KMS-11 (cell line): ENCODE measurements around the gene M1AP.

Experiments used
- H2AFZ ChIP-seq: fragments of 200-600 bp; sonication (generic); 2 replicates; pipeline ENCODE4 v1.6.1; 2016; ENCODE audit warnings: antibody characterized with exemption, mixed run types, low read depth
- H3K27ac ChIP-seq: fragments of 200-600 bp; sonication (generic); 2 replicates; pipeline ENCODE4 v1.6.1; 2016; ENCODE audit warnings: mild to moderate bottlenecking, mixed run types
- H3K27me3 ChIP-seq: fragments of 200-600 bp; sonication (generic); 2 replicates; pipeline ENCODE4 v1.6.1; 2017; ENCODE audit warnings: mild to moderate bottlenecking, low read depth, mixed run types, moderate library complexity; ENCODE audit not compliant: insufficient read depth
- H3K36me3 ChIP-seq: fragments of 200-600 bp; sonication (generic); 2 replicates; pipeline ENCODE4 v1.6.1; 2017; ENCODE audit warnings: mild to moderate bottlenecking, mixed run types; ENCODE audit not compliant: insufficient read depth
- H3K4me1 ChIP-seq: fragments of 200-600 bp; sonication (generic); 2 replicates; pipeline ENCODE4 v1.6.1; 2016; ENCODE audit warnings: mild to moderate bottlenecking, low read depth, mixed run types; ENCODE audit not compliant: poor library complexity, severe bottlenecking
- H3K4me2 ChIP-seq: fragments of 200-600 bp; sonication (generic); 2 replicates; pipeline ENCODE4 v1.7.0; 2016; ENCODE audit warnings: mild to moderate bottlenecking, mixed run types
- H3K4me3 ChIP-seq: fragments of 200-600 bp; sonication (generic); IDR thresholded peaks from 2 replicates; pipeline ENCODE4 v1.6.1; 2017; ENCODE audit warnings: low read depth, low read length, mixed read lengths; ENCODE audit not compliant: insufficient read depth
- H3K79me2 ChIP-seq: fragments of 200-600 bp; sonication (generic); 2 replicates; pipeline ENCODE4 v1.6.1; 2016; ENCODE audit warnings: low read depth, mixed run types; ENCODE audit not compliant: insufficient read depth
- H3K9ac ChIP-seq: fragments of 200-600 bp; sonication (generic); 2 replicates; pipeline ENCODE4 v1.6.1; 2016; ENCODE audit warnings: mild to moderate bottlenecking, mixed run types
- H4K20me1 ChIP-seq: fragments of 200-600 bp; sonication (generic); 2 replicates; pipeline ENCODE4 v1.6.1; 2016; ENCODE audit warnings: mild to moderate bottlenecking, mixed run types; ENCODE audit not compliant: insufficient read depth
- CTCF ChIP-seq: fragments of 200-600 bp; sonication (generic); conservative IDR thresholded peaks from 2 replicates; pipeline ENCODE4 v1.6.1; 2017; ENCODE audit warnings: low read depth, mild to moderate bottlenecking, antibody characterized with exemption, low read length, moderate library complexity, mixed read lengths

M1AP gene

GRCh38 chr2:74575320-74575719 is 72.8 kb downstream of the M1AP start:
- H2AFZ ChIP-seq = no peak overlapping the region
- H3K27me3 ChIP-seq = no peaks in the 10 kb centered on the region
- no peak overlapping the region for H3K9ac ChIP-seq
- H3K4me1 ChIP-seq = no peaks in the 10 kb centered on the region
- no peak overlapping the region for H3K27ac ChIP-seq
- no peaks in the 10 kb centered on the region for H3K79me2 ChIP-seq
- H3K36me3 ChIP-seq = no peaks in the 10 kb centered on the region
- no peaks in the 10 kb centered on the region for H4K20me1 ChIP-seq
- TF ChIP-seq CTCF = no peak
- no peak overlapping the region for H3K4me2 ChIP-seq
- H3K4me3 ChIP-seq = no peak overlapping the region

GRCh38 chr2:74573747-74574562 is 74.2 kb downstream of the M1AP start:
- TF ChIP-seq CTCF = no peak
- no peaks in the 10 kb centered on the region for H3K79me2 ChIP-seq
- no peak overlapping the region for H3K9ac ChIP-seq
- no peak overlapping the region for H3K4me2 ChIP-seq
- no peaks in the 10 kb centered on the region for H3K4me1 ChIP-seq
- no peaks in the 10 kb centered on the region for H3K27me3 ChIP-seq
- H3K36me3 ChIP-seq = no peaks in the 10 kb centered on the region
- no peak overlapping the region for H2AFZ ChIP-seq
- no peaks in the 10 kb centered on the region for H4K20me1 ChIP-seq
- no peak overlapping the region for H3K27ac ChIP-seq
- no peak overlapping the region for H3K4me3 ChIP-seq

GRCh38 chr2:74572178-74572925 is 75.8 kb downstream of the M1AP start:
- Histone ChIP-seq H3K4me1 (no peaks in the 10 kb centered on the region), H2AFZ (no peak overlapping the region), H3K9ac (no peak overlapping the region), H3K27me3 (no peaks in the 10 kb centered on the region), H3K36me3 (no peaks in the 10 kb centered on the region), H3K79me2 (no peaks in the 10 kb centered on the region), H3K4me3 (no peak overlapping the region), H4K20me1 (no peaks in the 10 kb centered on the region), H3K4me2 (no peak overlapping the region), H3K27ac (no peak overlapping the region)
- TF ChIP-seq CTCF = no peak

GRCh38 chr2:74571058-74571457 is 77.1 kb downstream of the M1AP start:
- no peak overlapping the region for H2AFZ ChIP-seq
- no peaks in the 10 kb centered on the region for H3K4me1 ChIP-seq
- no peaks in the 10 kb centered on the region for H3K27me3 ChIP-seq
- H4K20me1 ChIP-seq = no peaks in the 10 kb centered on the region
- H3K4me2 ChIP-seq = no peak overlapping the region
- no peaks in the 10 kb centered on the region for H3K36me3 ChIP-seq
- H3K79me2 ChIP-seq = no peaks in the 10 kb centered on the region
- TF ChIP-seq CTCF = no peak
- no peak overlapping the region for H3K27ac ChIP-seq
- no peak overlapping the region for H3K4me3 ChIP-seq
- H3K9ac ChIP-seq = no peak overlapping the region
